ENCODE results near the gene RPL7A. TPM values are rescaled to one million over a fixed set of nuclear protein-coding genes. Genes with fewer than 3 reads are reported as not detected.

Gene RPL7A
- total RNA-seq, 1 experiment from 2014 or later = 1,920 TPM

- Histone ChIP-seq H3K9me3 (ENCODE audit: low read depth, low read length, poor library complexity, severe bottlenecking) (no peaks in the 10 kb centered on the region), H3K36me3 (ENCODE audit: insufficient read depth, low read length, poor library complexity, severe bottlenecking) (peaks cover 66% of the 10 kb centered on the region), H3K27me3 (replicated peaks; ENCODE audit: insufficient read depth, low read depth, low read length, poor library complexity) (no peaks in the 10 kb centered on the region), H3K27ac (ENCODE audit: low read depth, low read length, poor library complexity, severe bottlenecking) (no peak overlapping the region), H3K4me3 (ENCODE audit: low read depth, low read length, poor library complexity, severe bottlenecking) (no peak overlapping the region), H3K4me1 (ENCODE audit: insufficient read depth, low read length, poor library complexity, severe bottlenecking) (peaks cover 7% of the 10 kb centered on the region)
- no peak for TF ChIP-seq EZH2 (IDR thresholded peaks at IDR 0.05; ENCODE audit: borderline replicate concordance, low read depth, low read length, poor library complexity, severe bottlenecking)
- TF ChIP-seq, protein P1, sequence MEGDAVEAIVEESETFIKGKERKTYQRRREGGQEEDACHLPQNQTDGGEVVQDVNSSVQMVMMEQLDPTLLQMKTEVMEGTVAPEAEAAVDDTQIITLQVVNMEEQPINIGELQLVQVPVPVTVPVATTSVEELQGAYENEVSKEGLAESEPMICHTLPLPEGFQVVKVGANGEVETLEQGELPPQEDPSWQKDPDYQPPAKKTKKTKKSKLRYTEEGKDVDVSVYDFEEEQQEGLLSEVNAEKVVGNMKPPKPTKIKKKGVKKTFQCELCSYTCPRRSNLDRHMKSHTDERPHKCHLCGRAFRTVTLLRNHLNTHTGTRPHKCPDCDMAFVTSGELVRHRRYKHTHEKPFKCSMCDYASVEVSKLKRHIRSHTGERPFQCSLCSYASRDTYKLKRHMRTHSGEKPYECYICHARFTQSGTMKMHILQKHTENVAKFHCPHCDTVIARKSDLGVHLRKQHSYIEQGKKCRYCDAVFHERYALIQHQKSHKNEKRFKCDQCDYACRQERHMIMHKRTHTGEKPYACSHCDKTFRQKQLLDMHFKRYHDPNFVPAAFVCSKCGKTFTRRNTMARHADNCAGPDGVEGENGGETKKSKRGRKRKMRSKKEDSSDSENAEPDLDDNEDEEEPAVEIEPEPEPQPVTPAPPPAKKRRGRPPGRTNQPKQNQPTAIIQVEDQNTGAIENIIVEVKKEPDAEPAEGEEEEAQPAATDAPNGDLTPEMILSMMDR (conservative IDR thresholded peaks at IDR 0.05; ENCODE audit: low read depth, low read length) = no peak; the same call in 1 of the 2 replicates
- ChIA-PET POLR2A (ENCODE audit: low non-redundant PET) (no interaction called here), CTCF (no interaction called here)
- no peak for DNase-seq (ENCODE audit: low spot score)
- no TSS peak for BruUV-seq (replicated peaks)
- intact Hi-C loops (cut with micrococcal nuclease; ENCODE audit: unreplicated experiment) = no loop called here
Measured at GRCh38 chr9:133342570-133342969, 5.4 kb upstream of the RPL7A start.

GRCh38 chr9:133344071-133344470 lies 3.9 kb upstream of the RPL7A start:
- ChIA-PET CTCF (no interaction called here), POLR2A (ENCODE audit: low non-redundant PET) (no interaction called here)
- TF ChIP-seq, protein P1 (conservative IDR thresholded peaks at IDR 0.05; ENCODE audit: low read depth, low read length) = no peak
- TF ChIP-seq EZH2 (IDR thresholded peaks at IDR 0.05; ENCODE audit: borderline replicate concordance, low read depth, low read length, poor library complexity, severe bottlenecking) = no peak

DNA sequence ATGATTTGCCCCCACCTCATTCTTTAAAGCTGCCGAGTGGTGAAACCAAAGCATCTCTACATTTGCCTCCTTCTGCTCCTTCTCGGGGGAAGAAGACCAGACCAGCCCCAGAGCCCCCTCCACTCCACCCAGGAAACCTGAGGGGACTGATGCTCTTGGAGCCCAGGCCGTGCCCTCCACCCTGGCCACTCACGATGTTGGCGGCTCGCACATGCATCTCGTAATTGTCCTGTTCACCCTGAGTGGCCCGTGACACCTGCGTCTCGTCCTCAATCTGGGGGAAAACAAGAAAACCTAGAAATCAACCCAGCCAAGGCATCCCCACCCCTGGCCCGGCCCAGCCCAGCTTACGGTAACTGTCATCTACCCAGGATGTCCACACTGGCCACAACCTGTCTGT lies 3.0 kb upstream of the RPL7A start:
- CTCF ChIA-PET = no interaction called here
- no peak for TF ChIP-seq EZH2 (IDR thresholded peaks at IDR 0.05; ENCODE audit: borderline replicate concordance, low read depth, low read length, poor library complexity, severe bottlenecking)
- TF ChIP-seq, protein P1 (conservative IDR thresholded peaks at IDR 0.05; ENCODE audit: low read depth, low read length) = no peak
- Histone ChIP-seq H3K9me3 (ENCODE audit: low read depth, low read length, poor library complexity, severe bottlenecking) (no peaks in the 10 kb centered on the region), H3K27ac (ENCODE audit: low read depth, low read length, poor library complexity, severe bottlenecking) (no peak overlapping the region), H3K4me3 (ENCODE audit: low read depth, low read length, poor library complexity, severe bottlenecking) (no peak overlapping the region), H3K36me3 (ENCODE audit: insufficient read depth, low read length, poor library complexity, severe bottlenecking) (peaks cover 74% of the 10 kb centered on the region), H3K4me1 (ENCODE audit: insufficient read depth, low read length, poor library complexity, severe bottlenecking) (peaks cover 16% of the 10 kb centered on the region), H3K27me3 (replicated peaks; ENCODE audit: insufficient read depth, low read depth, low read length, poor library complexity) (no peaks in the 10 kb centered on the region)
- no peak for DNase-seq (ENCODE audit: low spot score)
- POLR2A ChIA-PET (ENCODE audit: low non-redundant PET) = no interaction called here
- intact Hi-C loops (cut with micrococcal nuclease; ENCODE audit: unreplicated experiment) = no loop called here
- no TSS peak for BruUV-seq (replicated peaks)

More at GRCh38 chr9:133344071-133344470, 3.9 kb upstream of the RPL7A start:
- Histone ChIP-seq H3K4me1 (ENCODE audit: insufficient read depth, low read length, poor library complexity, severe bottlenecking) (peaks cover 8% of the 10 kb centered on the region), H3K27me3 (replicated peaks; ENCODE audit: insufficient read depth, low read depth, low read length, poor library complexity) (no peaks in the 10 kb centered on the region), H3K4me3 (ENCODE audit: low read depth, low read length, poor library complexity, severe bottlenecking) (no peak overlapping the region), H3K27ac (ENCODE audit: low read depth, low read length, poor library complexity, severe bottlenecking) (no peak overlapping the region), H3K9me3 (ENCODE audit: low read depth, low read length, poor library complexity, severe bottlenecking) (no peaks in the 10 kb centered on the region), H3K36me3 (ENCODE audit: insufficient read depth, low read length, poor library complexity, severe bottlenecking) (peaks cover 73% of the 10 kb centered on the region)
- intact Hi-C loops (cut with micrococcal nuclease; ENCODE audit: unreplicated experiment) = no loop called here
- DNase-seq (ENCODE audit: low spot score) = no peak
- no TSS peak for BruUV-seq (replicated peaks)
